ENCODE data around the gene DPM1. TPM values are rescaled to one million over a fixed set of nuclear protein-coding genes. Genes with fewer than 3 reads are reported as not detected.
A peak's percentile ranks its signal among the peaks of the same experiment; 100 is the strongest.

DPM1 gene
- total RNA-seq, 1 donor from 2014 or later: 37.5 TPM

DNA sequence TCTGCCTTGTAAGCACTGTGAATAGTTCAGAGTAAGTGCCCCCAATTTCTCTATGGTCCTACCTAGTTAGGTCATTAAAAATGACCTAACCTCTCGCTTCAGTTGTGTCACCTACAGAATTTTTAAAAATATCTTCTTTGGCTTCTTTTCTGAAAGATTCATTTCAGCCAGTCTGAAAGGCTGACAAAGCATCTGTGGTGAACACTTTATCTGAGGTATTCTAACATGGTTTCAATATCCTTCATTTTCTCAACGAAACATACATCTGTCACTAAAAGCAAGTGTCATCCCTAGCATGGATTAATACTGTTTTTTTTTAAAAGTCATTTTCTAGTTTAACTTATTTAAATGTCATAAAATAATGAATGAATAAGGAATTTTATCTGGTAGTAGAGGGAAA, 5.1 kb downstream of the DPM1 start:
- Histone ChIP-seq H3K4me3 (no peak overlapping the region), H3K36me3 (peaks cover 35 to 52% of the 10 kb centered on the region in 2 donors), H3K27ac (no peak overlapping the region), H3K9me3 (no peaks in the 10 kb centered on the region), H3K27me3 (no peaks in the 10 kb centered on the region), H3K4me1 (peaks cover 7 to 14% of the 10 kb centered on the region in 2 donors)
- TF ChIP-seq, protein P1, sequence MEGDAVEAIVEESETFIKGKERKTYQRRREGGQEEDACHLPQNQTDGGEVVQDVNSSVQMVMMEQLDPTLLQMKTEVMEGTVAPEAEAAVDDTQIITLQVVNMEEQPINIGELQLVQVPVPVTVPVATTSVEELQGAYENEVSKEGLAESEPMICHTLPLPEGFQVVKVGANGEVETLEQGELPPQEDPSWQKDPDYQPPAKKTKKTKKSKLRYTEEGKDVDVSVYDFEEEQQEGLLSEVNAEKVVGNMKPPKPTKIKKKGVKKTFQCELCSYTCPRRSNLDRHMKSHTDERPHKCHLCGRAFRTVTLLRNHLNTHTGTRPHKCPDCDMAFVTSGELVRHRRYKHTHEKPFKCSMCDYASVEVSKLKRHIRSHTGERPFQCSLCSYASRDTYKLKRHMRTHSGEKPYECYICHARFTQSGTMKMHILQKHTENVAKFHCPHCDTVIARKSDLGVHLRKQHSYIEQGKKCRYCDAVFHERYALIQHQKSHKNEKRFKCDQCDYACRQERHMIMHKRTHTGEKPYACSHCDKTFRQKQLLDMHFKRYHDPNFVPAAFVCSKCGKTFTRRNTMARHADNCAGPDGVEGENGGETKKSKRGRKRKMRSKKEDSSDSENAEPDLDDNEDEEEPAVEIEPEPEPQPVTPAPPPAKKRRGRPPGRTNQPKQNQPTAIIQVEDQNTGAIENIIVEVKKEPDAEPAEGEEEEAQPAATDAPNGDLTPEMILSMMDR (IDR thresholded peaks at IDR 0.05): no peak
- intact Hi-C loops (cut with DNase I): no loop called here
- DNase-seq (ENCODE audit: low spot score in 2 of 2): no peak

DNA sequence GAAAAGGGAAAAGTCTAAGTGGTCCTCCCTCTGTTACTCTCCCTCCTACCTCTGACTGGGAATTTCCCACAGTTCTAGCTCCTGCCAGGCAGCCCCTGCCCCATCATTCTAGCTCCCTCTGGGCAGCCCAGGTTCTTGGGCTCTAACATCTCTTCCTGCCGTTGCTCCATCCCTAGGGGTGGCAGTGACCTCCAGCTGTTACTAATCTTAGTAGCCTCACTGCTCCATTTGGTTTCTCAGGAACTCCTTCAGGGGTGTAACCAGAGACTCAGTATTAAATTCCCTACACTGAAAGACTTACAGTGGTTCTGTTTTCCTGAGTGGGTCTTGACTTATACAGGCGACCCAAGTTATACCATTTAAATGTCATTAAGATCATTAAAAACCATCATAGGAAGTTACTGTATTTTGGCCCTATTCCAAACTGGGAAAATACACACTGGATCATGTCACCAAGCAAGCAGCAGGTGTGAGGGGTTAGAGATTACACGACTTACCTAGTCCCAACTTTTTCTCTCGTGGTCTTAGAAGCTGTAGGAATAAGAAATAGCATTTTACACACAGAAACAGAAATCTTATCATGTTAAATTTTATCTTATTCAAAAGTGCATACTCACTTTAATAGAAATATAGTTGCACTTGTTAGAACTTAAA, 10.1 kb downstream of the DPM1 start:
- TF ChIP-seq, protein P1 (IDR thresholded peaks at IDR 0.05): no peak

DNA sequence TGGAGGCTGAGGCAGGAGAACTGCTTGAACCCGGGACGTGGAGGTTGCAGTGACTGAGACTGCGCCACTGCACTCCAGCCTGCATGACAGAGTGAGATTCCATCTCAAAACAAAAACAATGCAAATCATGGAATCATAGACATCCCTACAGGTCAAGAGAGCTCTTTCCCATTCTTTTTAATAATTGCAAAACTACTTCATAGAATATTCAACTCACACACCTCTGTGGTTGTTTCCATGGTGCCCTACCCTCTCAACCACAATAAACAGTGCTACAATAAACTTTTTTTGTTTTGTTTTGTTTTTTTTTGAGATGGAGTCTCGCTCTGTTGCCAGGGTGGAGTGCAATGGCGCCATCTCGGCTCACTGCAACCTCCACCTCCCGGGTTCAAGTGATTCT, 15.3 kb downstream of the DPM1 start:
- H3K27ac ChIP-seq: no peak overlapping the region
- no peaks in the 10 kb centered on the region for H3K27me3 ChIP-seq
- no peaks in the 10 kb centered on the region for H3K9me3 ChIP-seq
- TF ChIP-seq, protein P1 (IDR thresholded peaks at IDR 0.05): no peak
- DNase-seq (ENCODE audit: low spot score in 2 of 2): no peak
- no peaks in the 10 kb centered on the region for H3K4me1 ChIP-seq
- no peak overlapping the region for H3K4me3 ChIP-seq
- intact Hi-C loops (cut with DNase I): no loop called here
- H3K36me3 ChIP-seq: peaks cover 86 to 96% of the 10 kb centered on the region in 2 donors

More for the DNA sequence above, 10.1 kb downstream of the DPM1 start:
- Histone ChIP-seq H3K27ac (no peak overlapping the region), H3K9me3 (no peaks in the 10 kb centered on the region), H3K4me3 (no peak overlapping the region), H3K27me3 (no peaks in the 10 kb centered on the region), H3K4me1 (no peaks in the 10 kb centered on the region), H3K36me3 (peaks cover 83 to 87% of the 10 kb centered on the region in 2 donors)
- intact Hi-C loops (cut with DNase I): no loop called here
- no peak for DNase-seq (ENCODE audit: low spot score in 2 of 2)

DNA sequence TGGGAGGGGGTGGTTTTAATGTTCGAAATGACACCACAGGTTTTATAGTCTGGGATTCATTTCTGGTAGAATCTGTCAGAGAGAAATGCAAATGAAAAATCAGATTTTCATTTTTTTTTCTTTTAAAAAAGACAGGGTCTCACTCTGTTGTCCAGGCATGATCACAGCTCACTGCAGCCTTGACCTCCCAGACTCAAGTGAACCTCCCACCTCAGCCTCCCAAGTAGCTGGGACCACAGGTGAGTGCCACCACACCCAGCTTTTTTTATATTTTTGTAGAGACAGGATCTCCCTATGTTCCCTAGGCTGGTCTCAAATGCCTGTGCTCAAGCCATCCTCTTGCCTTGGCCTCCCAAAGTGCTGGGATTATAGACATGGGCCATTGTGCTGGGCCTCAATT, 24.7 kb downstream of the DPM1 start:
- Histone ChIP-seq H3K27ac (no peak overlapping the region), H3K4me3 (no peak overlapping the region), H3K4me1 (peaks cover 0 to 7% of the 10 kb centered on the region in 2 donors), H3K27me3 (no peaks in the 10 kb centered on the region), H3K36me3 (peaks cover 23 to 46% of the 10 kb centered on the region in 2 donors), H3K9me3 (no peaks in the 10 kb centered on the region)
- intact Hi-C loops (cut with DNase I): no loop called here
- DNase-seq (ENCODE audit: low spot score in 2 of 2): no peak
- TF ChIP-seq, protein P1 (IDR thresholded peaks at IDR 0.05): no peak

DNA sequence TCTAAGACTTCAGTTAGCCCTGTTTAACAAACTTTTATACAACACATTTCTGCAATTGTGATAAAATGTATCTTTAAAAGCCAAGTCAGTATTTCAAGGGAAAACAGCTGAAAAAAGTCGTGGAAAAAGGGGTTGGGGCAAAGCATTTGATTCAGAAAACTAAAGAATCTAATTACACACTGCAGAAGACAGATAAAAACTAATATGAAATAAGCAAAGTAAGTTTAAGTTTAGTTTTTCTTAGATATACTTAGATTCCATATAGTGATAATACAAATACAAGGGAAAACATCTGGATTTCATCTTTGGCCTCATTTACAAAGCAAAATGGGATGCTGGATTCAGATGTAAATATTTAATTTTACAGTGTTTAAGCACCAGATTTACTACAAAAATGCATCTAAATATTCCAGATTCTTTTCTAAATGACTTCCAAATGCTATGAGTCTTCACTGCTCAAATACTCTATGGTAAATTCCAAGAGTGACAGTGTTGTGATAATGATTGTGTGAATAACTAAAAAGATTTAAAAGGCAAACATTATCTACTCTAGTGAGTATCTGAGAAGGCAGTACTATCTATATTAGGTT, 25.5 kb downstream of the DPM1 start:
- TF ChIP-seq, protein P1 (IDR thresholded peaks at IDR 0.05): no peak
- no peaks in the 10 kb centered on the region for H3K9me3 ChIP-seq
- no peak overlapping the region for H3K4me3 ChIP-seq
- H3K36me3 ChIP-seq: peaks cover 19 to 38% of the 10 kb centered on the region in 2 donors
- peak overlapping the region in 1 of 2 donors; percentile 99 for H3K27ac ChIP-seq
- peaks cover 0 to 7% of the 10 kb centered on the region in 2 donors for H3K4me1 ChIP-seq
- DNase-seq (ENCODE audit: low spot score in 2 of 2): no peak
- H3K27me3 ChIP-seq: no peaks in the 10 kb centered on the region
- intact Hi-C loops (cut with DNase I): no loop called here

Measured in ascending aorta (tissue), 2 donors.